Epithelial cell of proximal tubule (primary cell): ENCODE results near the gene MPP2. TPM values are rescaled to one million over a fixed set of nuclear protein-coding genes. Genes with fewer than 3 reads are reported as not detected.
"Not testable (repeated sequence)": the region's sequence is repeated elsewhere in the genome, so short reads cannot be mapped to it uniquely, and the experiment has no call there.

Experiments
- DNase-seq: peaks from one replicate; pipeline ENCODE4 v3.0.0-alpha.2; 2011; ENCODE audit warnings: low read depth
- H3K4me3 ChIP-seq: 2 replicates; pipeline ENCODE4 v1.5.1; 2011; ENCODE audit warnings: low read depth, mild to moderate bottlenecking, low read length
- CTCF ChIP-seq: conservative IDR thresholded peaks from 2 replicates; pipeline ENCODE4 v1.5.1; 2012; ENCODE audit warnings: low read depth, mild to moderate bottlenecking, low read length
- total RNA-seq: library from RNA; depleted of rRNA; stranded (reverse); fragments of >200 nt; gene quantifications from 2 replicates; pipeline ENCODE4 v1.2.3, GENCODE V29; 2015

Gene MPP2
- total RNA-seq, 1 donor from 2014 or later: 14.1 TPM

DNA sequence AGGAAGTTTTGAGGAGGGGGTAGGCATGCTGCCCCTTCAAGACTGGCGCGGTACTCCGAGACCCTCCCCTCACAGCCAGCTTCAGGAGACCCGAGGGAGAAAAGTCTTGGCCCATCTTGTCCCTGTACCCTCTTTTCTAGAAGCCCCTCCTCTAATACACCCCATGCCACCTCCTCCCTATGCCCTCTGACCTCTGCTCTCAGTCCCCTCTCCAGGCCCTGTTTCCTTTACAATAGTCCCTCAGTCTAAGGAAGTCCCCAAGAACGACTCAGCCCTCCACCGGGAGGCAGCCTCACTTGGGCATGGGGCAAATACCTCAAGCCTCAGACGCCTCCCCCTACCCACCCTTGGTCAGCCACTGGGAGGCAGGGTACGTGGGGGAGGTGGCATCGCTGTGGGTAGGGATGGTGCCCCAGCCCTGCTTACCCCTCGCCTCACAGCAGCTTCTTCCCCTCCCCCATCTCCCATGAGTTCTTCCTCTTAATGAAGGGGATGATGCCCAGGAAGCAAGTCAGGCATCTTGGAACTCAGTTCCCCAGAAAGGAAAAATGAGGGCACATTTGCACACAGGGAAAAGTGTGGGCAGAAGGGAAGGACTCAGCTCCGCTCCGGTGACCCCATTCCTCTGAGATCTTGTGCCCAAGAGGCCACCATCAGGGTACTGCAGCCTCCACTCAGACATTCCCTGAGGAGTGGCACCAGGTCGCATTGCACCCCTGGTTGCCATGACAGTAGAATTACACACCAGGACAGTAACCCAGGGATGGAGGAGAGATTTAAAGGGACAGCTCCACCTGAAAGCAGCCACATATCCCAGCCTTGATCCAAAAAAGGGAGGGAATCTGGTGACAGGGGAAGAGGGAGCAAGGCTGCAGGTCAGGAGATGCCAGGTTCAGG lies 6.2 kb downstream of the MPP2 start:
- no peak for DNase-seq
- TF ChIP-seq CTCF: no peak
- peak overlapping the region; percentile 57 for H3K4me3 ChIP-seq

- H3K4me3 ChIP-seq: peak overlapping the region; percentile 57
- DNase-seq: no peak
- TF ChIP-seq CTCF: no peak
Observed at GRCh38 chr17:43900183-43900857, 7.0 kb downstream of the MPP2 start.

- no peak overlapping the region for H3K4me3 ChIP-seq
- no peak for DNase-seq
- TF ChIP-seq CTCF: no peak
Observed at GRCh38 chr17:43898446-43898845, 8.9 kb downstream of the MPP2 start.

DNA sequence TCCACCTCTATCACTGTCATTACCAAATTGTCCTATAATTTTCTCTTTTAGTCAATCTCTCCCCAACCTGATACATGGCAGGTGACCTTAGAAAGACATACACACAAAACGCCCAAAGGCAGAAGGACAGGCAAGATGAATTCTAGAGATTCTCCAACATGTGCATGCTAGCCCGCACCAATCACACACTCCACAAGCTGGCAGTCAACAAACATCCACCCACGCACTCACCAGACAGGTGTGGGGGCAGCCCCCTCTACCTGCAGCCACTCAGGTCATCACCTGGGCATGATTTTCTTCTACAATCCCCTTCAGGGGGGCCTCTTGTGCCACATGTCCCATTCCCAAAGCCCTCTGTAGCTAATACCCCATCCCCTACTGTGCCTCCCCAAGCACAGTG lies 9.5 kb downstream of the MPP2 start:
- DNase-seq: no peak
- TF ChIP-seq CTCF: no peak
- no peak overlapping the region for H3K4me3 ChIP-seq

GRCh38 chr17:43894494-43894893 lies 12.8 kb downstream of the MPP2 start:
- DNase-seq, H3K4me3 ChIP-seq: not testable (repeated sequence)

DNA sequence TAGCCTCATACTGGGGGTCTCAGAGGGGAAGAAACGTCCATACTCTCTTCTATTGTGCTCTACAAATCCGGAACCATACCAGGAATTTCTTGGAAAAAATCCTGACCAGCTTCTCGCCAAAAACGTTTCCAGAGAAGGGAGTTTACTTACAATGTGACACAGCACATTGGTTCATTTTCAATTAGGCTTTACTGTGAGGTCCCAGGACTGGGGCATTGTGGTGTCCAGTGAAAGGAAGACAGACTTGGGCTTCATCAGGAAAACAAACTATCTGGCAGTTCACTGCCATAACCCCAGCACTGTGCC lies 14.7 kb downstream of the MPP2 start:
- H3K4me3 ChIP-seq: no peak overlapping the region
- DNase-seq: no peak
- TF ChIP-seq CTCF: no peak

DNA sequence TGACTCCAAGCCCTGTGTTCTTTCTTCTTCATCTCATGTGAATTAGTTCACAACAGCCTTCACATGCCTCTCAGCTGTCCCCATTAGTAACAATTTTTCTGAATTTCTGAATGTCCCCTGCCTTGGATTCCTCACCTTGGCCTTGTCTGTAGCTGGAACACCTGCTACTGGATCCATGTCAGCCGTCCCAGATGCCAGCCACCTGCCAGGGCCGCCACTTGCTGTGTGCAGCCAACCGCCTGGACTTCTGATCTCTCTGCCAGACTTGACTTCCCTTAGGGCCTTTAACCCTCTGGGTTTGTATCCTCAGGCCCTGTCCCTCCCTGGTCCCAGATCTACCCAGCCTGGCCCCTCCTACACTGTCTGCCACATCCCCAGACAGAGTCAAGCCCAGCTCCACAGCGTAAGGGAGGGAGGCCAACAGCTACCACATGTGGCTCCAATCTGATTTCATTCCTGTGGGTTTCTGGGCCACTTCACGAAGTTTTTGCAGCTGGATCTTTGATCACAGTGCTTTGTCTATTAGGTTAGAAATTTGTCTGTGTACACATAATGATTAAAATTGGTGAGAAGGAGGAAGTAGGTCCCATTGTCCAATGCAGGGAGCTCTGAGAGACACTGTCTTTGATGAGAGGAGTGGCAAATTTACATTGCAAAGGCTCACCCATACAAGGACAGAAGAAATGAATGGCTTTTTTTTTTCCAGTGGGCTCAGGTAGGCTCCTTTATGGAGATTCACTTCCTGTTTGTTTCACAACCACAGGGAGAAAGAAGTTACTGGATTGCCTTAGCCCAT lies 15.3 kb downstream of the MPP2 start:
- no peak for DNase-seq
- TF ChIP-seq CTCF: no peak
- H3K4me3 ChIP-seq: no peak overlapping the region
